ENCODE measurements around the gene TMEM175. TPM values are rescaled to one million over a fixed set of nuclear protein-coding genes. Genes with fewer than 3 reads are reported as not detected.

Gene TMEM175
- total RNA-seq, 4 donors from 2014 or later = 33.3 to 61.2 (median 39.0) TPM

- peaks cover 0 to 29% (median 7%) of the 10 kb centered on the region in 4 donors for H3K4me1 ChIP-seq
- no peak overlapping the region for H3K4me3 ChIP-seq
- WGBS, 2 donors = 88 to 91% methylated on average over 17 of the region's 17 CpGs
- H3K36me3 ChIP-seq = peaks cover 0 to 12% (median 0%) of the 10 kb centered on the region in 3 donors
- TF ChIP-seq, protein P1, sequence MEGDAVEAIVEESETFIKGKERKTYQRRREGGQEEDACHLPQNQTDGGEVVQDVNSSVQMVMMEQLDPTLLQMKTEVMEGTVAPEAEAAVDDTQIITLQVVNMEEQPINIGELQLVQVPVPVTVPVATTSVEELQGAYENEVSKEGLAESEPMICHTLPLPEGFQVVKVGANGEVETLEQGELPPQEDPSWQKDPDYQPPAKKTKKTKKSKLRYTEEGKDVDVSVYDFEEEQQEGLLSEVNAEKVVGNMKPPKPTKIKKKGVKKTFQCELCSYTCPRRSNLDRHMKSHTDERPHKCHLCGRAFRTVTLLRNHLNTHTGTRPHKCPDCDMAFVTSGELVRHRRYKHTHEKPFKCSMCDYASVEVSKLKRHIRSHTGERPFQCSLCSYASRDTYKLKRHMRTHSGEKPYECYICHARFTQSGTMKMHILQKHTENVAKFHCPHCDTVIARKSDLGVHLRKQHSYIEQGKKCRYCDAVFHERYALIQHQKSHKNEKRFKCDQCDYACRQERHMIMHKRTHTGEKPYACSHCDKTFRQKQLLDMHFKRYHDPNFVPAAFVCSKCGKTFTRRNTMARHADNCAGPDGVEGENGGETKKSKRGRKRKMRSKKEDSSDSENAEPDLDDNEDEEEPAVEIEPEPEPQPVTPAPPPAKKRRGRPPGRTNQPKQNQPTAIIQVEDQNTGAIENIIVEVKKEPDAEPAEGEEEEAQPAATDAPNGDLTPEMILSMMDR (IDR thresholded peaks at IDR 0.05) = no peak
- no peak for TF ChIP-seq EP300 (IDR thresholded peaks at IDR 0.05)
- no peak for TF ChIP-seq POLR2A (IDR thresholded peaks at IDR 0.05)
- H3K27ac ChIP-seq = no peak overlapping the region
- no peaks in the 10 kb centered on the region for H3K9me3 ChIP-seq
- DNase-seq (ENCODE audit: low spot score in 2 of 2) = no peak
- H3K27me3 ChIP-seq = no peaks in the 10 kb centered on the region
Measured at GRCh38 chr4:921830-922331, 10.4 kb upstream of the TMEM175 start.

GRCh38 chr4:924107-925096 lies 7.9 kb upstream of the TMEM175 start:
- H3K27ac ChIP-seq = no peak overlapping the region
- WGBS, 2 donors = 66 to 71% methylated on average over 18 of the region's 18 CpGs

DNA sequence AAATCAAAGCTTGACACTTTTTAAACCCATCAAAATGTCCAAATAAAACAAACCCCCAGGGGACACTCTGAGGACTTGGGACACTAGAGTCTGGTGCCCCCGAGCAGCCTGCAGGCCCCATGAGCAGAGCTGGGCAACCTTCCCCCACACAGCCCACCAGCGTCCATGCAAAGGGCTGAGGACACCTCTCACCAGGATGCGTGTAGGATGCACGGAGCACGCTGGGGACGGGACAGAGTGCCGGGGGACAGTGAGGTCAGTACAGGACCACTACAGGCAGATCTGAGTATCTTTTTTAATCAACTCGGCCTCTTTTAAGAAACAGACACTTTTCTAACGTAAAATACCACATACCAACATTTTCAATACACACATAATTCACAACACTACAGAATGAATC lies 7.1 kb upstream of the TMEM175 start:
- TF ChIP-seq EP300 (IDR thresholded peaks at IDR 0.05) (no peak), POLR2A (IDR thresholded peaks at IDR 0.05) (no peak)
- TF ChIP-seq, protein P1 (IDR thresholded peaks at IDR 0.05) = no peak
- H3K27me3 ChIP-seq = no peaks in the 10 kb centered on the region
- no peak for DNase-seq (ENCODE audit: low spot score in 2 of 2)
- H3K4me1 ChIP-seq = peaks cover 0 to 55% (median 13%) of the 10 kb centered on the region in 4 donors
- H3K36me3 ChIP-seq = peaks cover 0 to 12% (median 0%) of the 10 kb centered on the region in 3 donors
- 82 to 83% methylated on average over 9 of the region's 9 CpGs for WGBS, 2 donors
- no peak overlapping the region for H3K4me3 ChIP-seq
- no peaks in the 10 kb centered on the region for H3K9me3 ChIP-seq
- no peak overlapping the region for H3K27ac ChIP-seq

More at GRCh38 chr4:924107-925096, 7.9 kb upstream of the TMEM175 start:
- Histone ChIP-seq H3K27me3 (no peaks in the 10 kb centered on the region), H3K9me3 (no peaks in the 10 kb centered on the region), H3K36me3 (peaks cover 0 to 12% (median 0%) of the 10 kb centered on the region in 3 donors), H3K4me3 (no peak overlapping the region), H3K4me1 (peaks cover 0 to 47% (median 9%) of the 10 kb centered on the region in 4 donors)
- TF ChIP-seq, protein P1 (IDR thresholded peaks at IDR 0.05) = no peak
- TF ChIP-seq EP300 (IDR thresholded peaks at IDR 0.05) (no peak), POLR2A (IDR thresholded peaks at IDR 0.05) (no peak)
- no peak for DNase-seq (ENCODE audit: low spot score in 2 of 2)

DNA sequence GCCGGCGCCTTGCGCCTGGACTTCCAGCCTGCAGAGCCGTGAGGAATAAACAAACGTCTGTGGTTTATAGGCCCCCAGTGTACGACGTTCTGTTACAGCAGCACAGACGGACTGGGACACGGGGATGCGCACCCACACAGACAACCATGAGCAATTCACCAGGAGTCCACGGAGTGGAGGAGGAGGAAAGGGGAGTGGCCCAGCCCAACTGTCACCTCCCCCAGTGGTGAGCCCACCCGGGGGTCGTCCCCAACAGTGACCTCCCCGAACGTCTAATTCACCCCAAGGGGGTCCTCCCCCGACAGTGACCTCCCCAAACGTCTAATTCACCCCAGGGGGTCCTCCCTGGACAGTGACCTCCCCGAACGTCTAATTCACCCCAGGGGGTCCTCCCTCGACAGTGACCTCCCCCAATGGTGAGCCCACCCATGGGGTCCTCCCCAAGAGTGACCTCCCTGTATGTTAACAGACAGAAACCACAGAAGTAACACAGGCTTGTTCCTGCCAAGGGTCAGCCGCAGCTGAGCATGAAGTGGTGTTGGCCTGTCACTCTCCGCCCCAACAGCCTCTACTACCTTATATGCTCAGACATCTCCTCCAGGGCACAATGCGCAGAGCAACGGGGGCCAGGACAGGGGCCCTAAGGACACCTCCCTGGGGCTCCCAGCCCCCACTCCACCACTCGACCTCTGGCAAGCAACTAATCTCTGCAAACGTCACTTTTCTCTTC lies 6.3 kb upstream of the TMEM175 start:
- no peak for TF ChIP-seq EP300 (IDR thresholded peaks at IDR 0.05)
- TF ChIP-seq POLR2A (IDR thresholded peaks at IDR 0.05) = no peak
- TF ChIP-seq, protein P1 (IDR thresholded peaks at IDR 0.05) = no peak
- H3K27me3 ChIP-seq = no peaks in the 10 kb centered on the region
- no peaks in the 10 kb centered on the region for H3K9me3 ChIP-seq
- H3K27ac ChIP-seq = no peak overlapping the region
- WGBS, 2 donors = 77 to 81% methylated on average over 26 of the region's 26 CpGs
- peaks cover 0 to 12% (median 0%) of the 10 kb centered on the region in 3 donors for H3K36me3 ChIP-seq
- DNase-seq (ENCODE audit: low spot score in 2 of 2) = no peak
- peaks cover 5 to 63% (median 20%) of the 10 kb centered on the region in 4 donors for H3K4me1 ChIP-seq
- no peak overlapping the region for H3K4me3 ChIP-seq

All from tibial nerve (tissue), 4 donors.